Gastrocnemius medialis (tissue), 4 donors: ENCODE results near the gene ZNF761. TPM values are rescaled to one million over a fixed set of nuclear protein-coding genes. Genes with fewer than 3 reads are reported as not detected.
A peak's percentile ranks its signal among the peaks of the same experiment; 100 is the strongest.
"Not testable (repeated sequence)": the region's sequence is repeated elsewhere in the genome, so short reads cannot be mapped to it uniquely, and the experiment has no call there.

Experiments used
- ATAC-seq, 2 donors: fragments of 150-250 bp; one replicate each; pipeline ENCODE4 v1.9.1; 2016
- DNase-seq, 2 donors: peaks; one replicate each; pipeline ENCODE4 v3.0.0-alpha.2; 2019
- H3K27ac ChIP-seq, 4 donors: fragments of 200-600 bp; sonication (generic); 1 replicate in 1 of 4; 2 replicates in 3 of 4; pipeline ENCODE4 v1.5.1; 2016 to 2018; ENCODE audit warnings: mild to moderate bottlenecking in 2 of 4, moderate library complexity in 1 of 4
- H3K27me3 ChIP-seq, 3 donors: fragments of 200-600 bp; sonication (generic) in 2 of 3; 1 replicate in 1 of 3; 2 replicates in 2 of 3; pipeline versions ENCODE4 v1.5.1 to v1.6.0; 2016 to 2019; ENCODE audit warnings: mild to moderate bottlenecking in 1 of 3, moderate library complexity in 1 of 3
- H3K36me3 ChIP-seq, 2 donors: fragments of 200-600 bp; sonication (generic) in 1 of 2; one replicate each; pipeline ENCODE4 v1.5.1; 2017 to 2018
- H3K4me1 ChIP-seq, 2 donors: fragments of 200-600 bp; sonication (generic) in 1 of 2; one replicate each; pipeline ENCODE4 v1.5.1; 2016 to 2017; ENCODE audit warnings: mild to moderate bottlenecking in 2 of 2
- H3K4me3 ChIP-seq, 4 donors: fragments of 200-600 bp; sonication (generic) in 3 of 4; 1 replicate in 1 of 4; 2 replicates in 3 of 4; pipeline ENCODE4 v1.5.1; 2016 to 2019; ENCODE audit warnings: mild to moderate bottlenecking in 2 of 4
- H3K9me3 ChIP-seq, 3 donors: fragments of 200-600 bp; sonication (generic) in 2 of 3; 1 replicate in 1 of 3; 2 replicates in 2 of 3; pipeline ENCODE4 v1.5.1; 2016 to 2019
- POLR2A ChIP-seq, 2 donors: fragments of 450-650 bp; IDR thresholded peaks; one replicate each; pipeline ENCODE4 v1.6.1; 2017; ENCODE audit warnings: antibody characterized with exemption in 2 of 2, mild to moderate bottlenecking in 2 of 2, moderate library complexity in 2 of 2
- in situ Hi-C, 4 donors: fragments of 200-750 bp; cut with MboI; loops; one replicate each; pipeline versions ENCODE4 v1.15.0 to v1.8.0; 2017; ENCODE audit warnings: low sequenced_read_pairs in 4 of 4
- intact Hi-C: fragments of 100-400 bp; cut with DNase I; formaldehyde crosslinking; loops from one replicate; pipeline ENCODE4 v1.15.1; 2023; ENCODE audit warnings: low total_unique reads
- total RNA-seq, 4 donors: library from RNA; depleted of rRNA; stranded (reverse); fragments of >200 nt; gene quantifications; one replicate each; pipeline versions ENCODE4 v1.1.0 to v1.2.3, GENCODE V29; 2016
- TF ChIP-seq, protein P1 (sequence below), 5 experiments: fragments of 450-650 bp in 3 of 5; fragments of 200-600 bp in 2 of 5; sonication (generic) in 2 of 5; IDR thresholded peaks in 4 of 5; conservative IDR thresholded peaks in 1 of 5; 1 replicate in 4 of 5; 2 replicates in 1 of 5; pipeline ENCODE4 v1.5.1; 2016 to 2019; ENCODE audit warnings: antibody characterized with exemption in 5 of 5, mild to moderate bottlenecking in 3 of 5, moderate library complexity in 3 of 5

Gene ZNF761
- total RNA-seq, 4 donors from 2014 or later = 3.7 to 7.0 (median 4.1) TPM

DNA sequence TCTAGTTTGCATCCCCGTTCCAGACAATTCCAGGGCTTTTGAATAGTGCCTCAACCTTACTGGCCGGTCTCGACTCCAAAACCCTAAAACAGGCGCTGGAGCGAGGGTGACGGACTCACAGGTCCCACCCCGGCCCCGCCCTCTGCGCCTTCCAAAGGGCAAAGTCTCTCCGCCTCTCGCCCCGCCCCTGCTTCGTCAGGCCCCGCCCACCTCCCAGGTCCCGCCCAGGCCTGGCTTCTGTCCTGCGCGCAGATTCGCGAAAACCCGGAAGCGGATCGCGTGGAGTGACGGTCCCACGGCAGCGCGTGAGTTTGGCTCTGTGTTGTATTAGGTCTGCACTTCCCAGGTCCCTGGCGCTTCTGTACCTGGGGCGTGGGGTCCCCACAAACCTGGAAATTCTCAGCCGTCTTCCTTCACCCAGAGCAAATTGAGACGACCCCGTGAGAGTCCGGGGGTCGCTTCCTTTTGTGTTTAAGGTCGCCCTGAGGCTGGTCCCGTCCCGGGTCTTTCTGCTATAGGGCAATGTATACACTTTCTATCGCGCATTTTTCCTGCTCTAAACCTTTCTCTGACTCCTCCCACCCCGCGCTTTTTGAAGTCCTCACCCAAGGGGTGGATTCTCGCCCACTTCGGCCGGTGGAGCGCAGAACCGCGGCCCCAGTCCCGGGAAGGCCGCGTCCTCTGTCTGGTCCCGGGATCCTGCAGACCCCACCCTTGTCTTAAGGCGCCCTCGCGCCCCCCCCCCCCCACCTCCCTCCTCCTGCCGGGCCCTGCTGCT, 35.9 kb downstream of the ZNF761 start, which contains the start of gene ZNF813:
TSS of gene ZNF813 (plus strand) at position 249 of the 778 bp plus-strand sequence. CDS start 16,090 bp downstream, outside the sequence.
- in situ Hi-C loops = no loop called here
- no peaks in the 10 kb centered on the region for H3K36me3 ChIP-seq
- H3K4me1 ChIP-seq = peaks cover 0 to 10% of the 10 kb centered on the region in 2 donors
- peak; percentile 80 to 83 for DNase-seq
- peak within 1 kb of the TSS; percentile 64 to 80 (median 74) for H3K4me3 ChIP-seq
- ATAC-seq = peak; percentile 92 to 93
- H3K27me3 ChIP-seq = peaks cover 3 to 32% (median 4%) of the 10 kb centered on the region in 3 donors
- TF ChIP-seq, protein P1, sequence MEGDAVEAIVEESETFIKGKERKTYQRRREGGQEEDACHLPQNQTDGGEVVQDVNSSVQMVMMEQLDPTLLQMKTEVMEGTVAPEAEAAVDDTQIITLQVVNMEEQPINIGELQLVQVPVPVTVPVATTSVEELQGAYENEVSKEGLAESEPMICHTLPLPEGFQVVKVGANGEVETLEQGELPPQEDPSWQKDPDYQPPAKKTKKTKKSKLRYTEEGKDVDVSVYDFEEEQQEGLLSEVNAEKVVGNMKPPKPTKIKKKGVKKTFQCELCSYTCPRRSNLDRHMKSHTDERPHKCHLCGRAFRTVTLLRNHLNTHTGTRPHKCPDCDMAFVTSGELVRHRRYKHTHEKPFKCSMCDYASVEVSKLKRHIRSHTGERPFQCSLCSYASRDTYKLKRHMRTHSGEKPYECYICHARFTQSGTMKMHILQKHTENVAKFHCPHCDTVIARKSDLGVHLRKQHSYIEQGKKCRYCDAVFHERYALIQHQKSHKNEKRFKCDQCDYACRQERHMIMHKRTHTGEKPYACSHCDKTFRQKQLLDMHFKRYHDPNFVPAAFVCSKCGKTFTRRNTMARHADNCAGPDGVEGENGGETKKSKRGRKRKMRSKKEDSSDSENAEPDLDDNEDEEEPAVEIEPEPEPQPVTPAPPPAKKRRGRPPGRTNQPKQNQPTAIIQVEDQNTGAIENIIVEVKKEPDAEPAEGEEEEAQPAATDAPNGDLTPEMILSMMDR (IDR thresholded peaks at IDR 0.05 in 4 of 5, conservative IDR thresholded peaks at IDR 0.05 in 1 of 5) = no peak
- peak in 1 of 2 donors; percentile 22 for TF ChIP-seq POLR2A (IDR thresholded peaks at IDR 0.05)
- intact Hi-C loops = loop anchor here (1.0 to 10.0 kb wide), 3 partner anchors 36 to 273 kb away; partner anchors contain the start of genes ZNF665, ZNF761 and ZNF845
- peak within 1 kb of the TSS; percentile 43 to 73 (median 69) for H3K27ac ChIP-seq
- no peaks in the 10 kb centered on the region for H3K9me3 ChIP-seq

DNA sequence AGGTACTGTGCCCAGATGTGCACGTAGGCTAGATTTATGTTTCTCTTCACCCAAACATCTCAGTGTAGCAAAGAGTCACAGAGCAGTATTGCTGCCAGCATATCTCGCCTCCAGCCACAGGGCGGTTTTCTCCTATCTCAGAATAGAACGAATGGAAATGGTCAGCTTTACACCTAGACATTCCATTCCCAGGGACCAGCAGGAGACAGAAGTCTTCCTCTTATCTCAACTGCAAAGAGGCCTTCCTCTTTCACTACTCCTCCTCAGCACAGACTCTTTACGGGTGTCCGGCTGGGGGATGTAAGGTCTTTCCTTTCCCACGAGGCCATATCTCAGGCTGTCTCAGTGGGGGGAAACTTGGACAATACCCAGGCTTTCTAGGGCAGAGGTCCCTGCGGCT, 36.8 kb downstream of the ZNF761 start:
- H3K4me3 ChIP-seq = peak overlapping the region in 2 of 4 donors; percentile 64 to 72
- not testable (repeated sequence) for H3K27ac ChIP-seq
- intact Hi-C loops = loop anchor here (10.0 kb wide), 2 partner anchors 134 to 274 kb away; partner anchors contain the start of genes ZNF665 and ZNF845

DNA sequence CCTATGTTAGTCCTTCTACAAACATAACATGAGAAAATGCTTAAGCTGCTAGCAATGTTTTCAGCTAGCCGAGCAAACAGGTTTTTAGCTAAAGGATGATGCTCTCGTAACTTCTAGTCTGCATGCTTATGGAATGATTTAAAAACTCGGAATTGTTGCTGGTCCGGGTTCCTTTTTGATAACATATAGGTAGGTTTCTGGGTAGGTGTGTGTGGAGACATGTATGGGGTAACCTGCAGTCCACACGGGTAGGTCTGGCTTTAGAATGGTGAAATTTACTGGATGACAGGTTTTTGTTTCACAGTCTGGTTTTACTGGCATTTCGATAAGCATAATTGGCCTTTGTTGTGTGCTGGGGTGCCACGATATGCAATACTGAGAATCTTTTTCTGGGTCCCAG, 40.1 kb downstream of the ZNF761 start:
- in situ Hi-C loops (no loop called here), intact Hi-C loops (no loop called here)

More for the DNA sequence above, 36.8 kb downstream of the ZNF761 start:
- ATAC-seq, DNase-seq, H3K9me3 ChIP-seq, H3K36me3 ChIP-seq, H3K4me1 ChIP-seq, in situ Hi-C loops: not testable (repeated sequence)
- peaks cover 2 to 23% (median 4%) of the 10 kb centered on the region in 3 donors for H3K27me3 ChIP-seq

DNA sequence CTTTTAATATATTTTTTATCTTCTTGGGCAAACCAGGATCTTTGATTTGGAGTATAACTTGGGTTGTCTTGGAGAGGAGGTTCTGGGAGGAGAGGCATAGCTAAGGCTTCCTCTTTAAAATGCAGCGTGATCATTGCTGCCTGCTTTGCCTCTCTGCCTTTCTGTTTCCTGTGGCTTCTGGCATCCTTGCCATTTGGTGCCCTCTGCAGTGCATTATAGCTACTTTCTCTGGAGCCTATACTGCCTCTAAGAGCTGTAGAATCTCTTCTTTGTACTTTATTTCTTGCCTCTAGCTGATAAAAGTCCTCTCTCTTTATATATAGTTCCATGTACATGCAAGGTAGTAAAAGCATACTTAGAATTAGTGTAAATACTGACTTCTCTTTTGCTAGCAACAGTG, 43.0 kb downstream of the ZNF761 start:
- intact Hi-C loops, H3K27me3 ChIP-seq, H3K4me3 ChIP-seq, H3K27ac ChIP-seq, in situ Hi-C loops, H3K9me3 ChIP-seq, DNase-seq, H3K36me3 ChIP-seq, H3K4me1 ChIP-seq, ATAC-seq: not testable (repeated sequence)

More for the DNA sequence above, 40.1 kb downstream of the ZNF761 start:
- H3K36me3 ChIP-seq = no peaks in the 10 kb centered on the region
- H3K4me1 ChIP-seq = peaks cover 0 to 7% of the 10 kb centered on the region in 2 donors
- peaks cover 0 to 2% (median 0%) of the 10 kb centered on the region in 3 donors for H3K27me3 ChIP-seq
- TF ChIP-seq, protein P1 (IDR thresholded peaks at IDR 0.05 in 4 of 5, conservative IDR thresholded peaks at IDR 0.05 in 1 of 5) = no peak
- no peak for TF ChIP-seq POLR2A (IDR thresholded peaks at IDR 0.05)
- no peak overlapping the region for H3K4me3 ChIP-seq
- DNase-seq (no peak), ATAC-seq (no peak)
- H3K9me3 ChIP-seq = no peaks in the 10 kb centered on the region
- H3K27ac ChIP-seq = no peak overlapping the region

DNA sequence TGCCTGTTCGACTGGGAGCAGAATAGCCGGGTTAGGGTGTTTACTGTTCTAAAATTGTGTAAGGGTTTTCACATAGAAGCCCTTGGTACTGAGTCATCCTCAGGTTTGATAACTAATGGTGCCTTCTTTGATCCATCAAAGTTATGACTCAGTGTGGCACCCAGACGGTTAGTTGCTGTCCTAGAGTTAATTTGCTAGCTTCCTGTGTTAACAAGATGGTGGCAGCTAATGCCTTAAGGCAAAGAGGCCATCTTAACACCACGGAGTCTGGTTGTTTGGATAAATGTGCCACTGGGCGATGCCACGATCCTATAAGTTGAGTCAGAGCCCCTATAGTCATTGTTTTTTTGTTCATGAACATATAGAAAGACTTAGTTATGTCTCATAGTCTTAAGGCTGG, 43.7 kb downstream of the ZNF761 start:
- in situ Hi-C loops, intact Hi-C loops, H3K36me3 ChIP-seq: not testable (repeated sequence)

DNA sequence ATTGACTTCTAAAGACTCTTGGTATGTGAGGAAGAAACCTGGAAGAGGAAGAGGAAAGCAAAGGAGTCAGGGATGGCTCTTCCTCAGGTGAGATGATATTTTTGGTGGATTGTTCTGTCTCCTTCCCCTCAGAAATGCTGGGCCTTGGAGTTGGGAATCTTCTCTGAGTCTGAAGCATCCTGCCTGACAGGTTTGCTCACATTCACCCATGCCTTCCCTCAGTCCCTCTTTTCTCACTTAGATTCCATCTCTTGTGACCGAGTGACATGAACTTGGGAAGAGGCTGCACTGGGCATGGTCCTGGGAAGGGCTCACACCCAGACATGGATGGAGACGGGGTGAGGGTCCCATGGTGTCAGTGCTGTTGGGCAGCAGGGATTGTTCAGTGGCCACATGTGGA, 52.0 kb downstream of the ZNF761 start:
- H3K27ac ChIP-seq, DNase-seq, H3K9me3 ChIP-seq, intact Hi-C loops, in situ Hi-C loops, H3K4me1 ChIP-seq, H3K27me3 ChIP-seq, ATAC-seq, H3K4me3 ChIP-seq: not testable (repeated sequence)
- H3K36me3 ChIP-seq = peaks cover 0 to 16% of the 10 kb centered on the region in 2 donors

More for the DNA sequence above, 43.7 kb downstream of the ZNF761 start:
- not testable (repeated sequence) for ATAC-seq, H3K27ac ChIP-seq, DNase-seq, H3K4me1 ChIP-seq, H3K27me3 ChIP-seq, H3K9me3 ChIP-seq, H3K4me3 ChIP-seq
